Psoas muscle (tissue), 8 donors: ENCODE results near the gene IFT57. TPM values are rescaled to one million over a fixed set of nuclear protein-coding genes. Genes with fewer than 3 reads are reported as not detected.
"Not testable (repeated sequence)": the region's sequence is repeated elsewhere in the genome, so short reads cannot be mapped to it uniquely, and the experiment has no call there.

Source experiments
- ATAC-seq, 4 donors: fragments of 200-7000 bp; cut with Tn5 transposase; one replicate each; pipeline ENCODE4 v1.9.1; 2020; ENCODE audit warnings: moderate library complexity in 3 of 4, mild to moderate bottlenecking in 2 of 4
- DNase-seq, 2 donors: peaks; one replicate each; pipeline ENCODE4 v3.0.0-alpha.2; 2020
- H3K27ac ChIP-seq: fragments of 200-600 bp; one replicate; pipeline ENCODE4 v1.8.0; 2022
- H3K27me3 ChIP-seq, 3 donors: fragments of 200-600 bp in 1 of 3; one replicate each; pipeline versions ENCODE4 v1.6.1 to v1.8.0; 2013 to 2022; ENCODE audit warnings: low read length in 2 of 3, mild to moderate bottlenecking in 2 of 3, moderate library complexity in 1 of 3; ENCODE audit not compliant: insufficient read depth in 3 of 3
- H3K36me3 ChIP-seq, 2 donors: fragments of 200-600 bp in 1 of 2; one replicate each; pipeline versions ENCODE4 v1.6.1 to v1.8.0; 2013 to 2022; ENCODE audit warnings: low read depth in 1 of 2, mild to moderate bottlenecking in 1 of 2, moderate library complexity in 1 of 2; ENCODE audit not compliant: insufficient read depth in 1 of 2
- H3K4me1 ChIP-seq: fragments of 200-600 bp; one replicate; pipeline ENCODE4 v1.8.0; 2022
- H3K4me3 ChIP-seq: fragments of 200-600 bp; one replicate; pipeline ENCODE4 v1.8.0; 2022; ENCODE audit warnings: mild to moderate bottlenecking
- H3K9me3 ChIP-seq: fragments of 200-600 bp; one replicate; pipeline ENCODE4 v1.8.0; 2022
- CTCF ChIP-seq: fragments of 200-600 bp; IDR thresholded peaks from one replicate; pipeline ENCODE4 v1.8.0; 2022; ENCODE audit warnings: antibody characterized with exemption
- WGBS, 3 donors: extraction: QIAGEN DNeasy Blood & Tissue Kit; methylation state at CpG; one replicate each; pipeline versions ENCODE4 v1.1.6 to v1.1.7; 2013; 5-methylcytosine and 5-hydroxymethylcytosine counted together
- intact Hi-C, 2 donors: fragments of 100-400 bp; cut with DNase I; formaldehyde crosslinking; loops; one replicate each; pipeline versions ENCODE4 v1.11.0 to v1.14.2; 2022
- long read RNA-seq, 2 donors: library from polyadenylated mRNA; unstranded; transcript quantifications; one replicate each; pipeline ENCODE4 v2.0.0, GENCODE V29; 2021
- polyA plus RNA-seq, 3 donors: library from polyadenylated mRNA; stranded (reverse); fragments of 200-250 nt; gene quantifications; one replicate each; pipeline ENCODE4 v1.2.3, GENCODE V29; 2013
- total RNA-seq, 4 donors: library from RNA; stranded (reverse); fragmentation: NEBNext Ultra II Directional in 2 of 4; extraction: Animal tissue kit (Norgen Biotek cat#: 25700) in 2 of 4; gene quantifications; one replicate each; pipeline versions ENCODE4 v1.2.1 to v1.2.4, GENCODE V29; 2021 to 2023
- donor health status: healthy with polysubstance abuse.
- donor health status: DM: no; HTN: no; CAD: no; lungs with moderate emphysema.
- donor health status: Bipolar disorder and iron deficiency.
- donor health status: healthy.
- donor health status: DM: yes; HTN: yes; CAD: no.
- donor health status: DM: no; HTN: no; CAD: no.
- donor health status: DM: no; HTN: no; CAD: no.
- donor health status: DM: yes; HTN: yes; CAD: no.

IFT57 gene
- total RNA-seq = 10 to 100 TPM; 11.8 to 18.0 (median 13.5) TPM
- polyA plus RNA-seq = 10 to 100 TPM in 2 of 3 donors, 1 to 10 TPM in 1; 5.3 to 17.0 (median 14.6) TPM
- long read RNA-seq, donor 1, transcript IFT57-201 (11 exons, 3,203 nt) = major isoform, 9 of 11 reads
- long read RNA-seq, donor 1, partial matches to known transcripts = 1 of 11 reads
- long read RNA-seq, donor 1, other reads (novel, unspliced or antisense) = 1 of 11 reads
- long read RNA-seq, donor 2, transcript IFT57-201 (11 exons, 3,203 nt) = major isoform, 34 of 36 reads
- long read RNA-seq, donor 2, partial matches to known transcripts = 0 of 36 reads
- long read RNA-seq, donor 2, other reads (novel, unspliced or antisense) = 2 of 36 reads

GRCh38 chr3:108221911-108222852 is at the start of gene IFT57:
TSS of gene IFT57 (minus strand) at chr3:108222424. CDS start at chr3:108222322, 102 bp downstream.
- H3K36me3 ChIP-seq = peaks cover 0 to 7% of the 10 kb centered on the region in 2 donors
- 0 to 1% (median 0%) methylated on average over 51 to 57 of the region's 57 CpGs for WGBS, 3 donors
- peak within 1 kb of the TSS; percentile 75 for H3K27ac ChIP-seq
- intact Hi-C loops = loop anchor here (2.0 to 10.0 kb wide), 2 partner anchors 127 to 131 kb away; partner anchors contain the start of gene CD47 (in 2 of the 2)
- TF ChIP-seq CTCF = no peak
- DNase-seq (peak; percentile 95 to 97), ATAC-seq (peak; percentile 99 to 100 (median 99))
- H3K9me3 ChIP-seq = no peaks in the 10 kb centered on the region
- no peaks in the 10 kb centered on the region for H3K27me3 ChIP-seq
- peaks cover 16% of the 10 kb centered on the region for H3K4me1 ChIP-seq
- H3K4me3 ChIP-seq = peak within 1 kb of the TSS; percentile 89

- TF ChIP-seq CTCF = no peak
- intact Hi-C loops = no loop called here
- Histone ChIP-seq H3K9me3 (no peaks in the 10 kb centered on the region), H3K36me3 (no peaks in the 10 kb centered on the region), H3K4me3 (no peak overlapping the region), H3K4me1 (no peaks in the 10 kb centered on the region), H3K27ac (no peak overlapping the region), H3K27me3 (no peaks in the 10 kb centered on the region)
- DNase-seq (no peak), ATAC-seq (no peak)
- WGBS, 3 donors = 43 to 68% (median 50%) methylated on average over 2 of the region's 2 CpGs
These were observed 49.4 kb upstream of the IFT57 start for GRCh38 chr3:108271626-108272025.

- WGBS, 3 donors = 95 to 98% (median 97%) methylated on average over 3 of the region's 3 CpGs
- H3K36me3 ChIP-seq, H3K4me3 ChIP-seq, H3K9me3 ChIP-seq, intact Hi-C loops, DNase-seq, ATAC-seq, H3K27ac ChIP-seq, H3K27me3 ChIP-seq, H3K4me1 ChIP-seq: not testable (repeated sequence)
These were observed 46.0 kb upstream of the IFT57 start for GRCh38 chr3:108268235-108268634.

GRCh38 chr3:108264534-108265298 is 42.5 kb upstream of the IFT57 start:
- H3K4me1 ChIP-seq, H3K36me3 ChIP-seq, H3K9me3 ChIP-seq, H3K27me3 ChIP-seq, DNase-seq, intact Hi-C loops, ATAC-seq, H3K27ac ChIP-seq, H3K4me3 ChIP-seq: not testable (repeated sequence)
- WGBS, 3 donors = 83 to 85% (median 83%) methylated on average over 5 of the region's 5 CpGs

GRCh38 chr3:108255131-108255530 is 32.9 kb upstream of the IFT57 start:
- Histone ChIP-seq H3K9me3 (no peaks in the 10 kb centered on the region), H3K27me3 (no peaks in the 10 kb centered on the region), H3K4me3 (no peak overlapping the region), H3K27ac (no peak overlapping the region), H3K4me1 (no peaks in the 10 kb centered on the region), H3K36me3 (no peaks in the 10 kb centered on the region)
- ATAC-seq (no peak), DNase-seq (no peak)
- no peak for TF ChIP-seq CTCF
- intact Hi-C loops = no loop called here
